Gastroesophageal sphincter (tissue), 3 donors: Measurements from ENCODE around the gene IL1A.

Source experiments
- CTCF ChIP-seq, 4 experiments: fragments of 200-600 bp in 2 of 4; fragments of 450-650 bp in 2 of 4; sonication (generic) in 1 of 4; IDR thresholded peaks; one replicate each; pipeline ENCODE4 v1.5.1; 2017 to 2019; ENCODE audit warnings: antibody characterized with exemption in 4 of 4, mild to moderate bottlenecking in 2 of 4, moderate library complexity in 2 of 4
- POLR2A ChIP-seq, 2 donors: fragments of 450-650 bp; IDR thresholded peaks; one replicate each; pipeline ENCODE4 v1.6.1; 2017; ENCODE audit warnings: antibody characterized with exemption in 2 of 2, mild to moderate bottlenecking in 2 of 2, moderate library complexity in 1 of 2

- TF ChIP-seq POLR2A (IDR thresholded peaks at IDR 0.05) (no peak), CTCF (IDR thresholded peaks at IDR 0.05) (no peak)
Observed at GRCh38 chr2:112830682-112831512, 46.6 kb upstream of the IL1A start.
